Lung (tissue), 12 donors: ENCODE measurements around the gene PTTG2. TPM values are rescaled to one million over a fixed set of nuclear protein-coding genes. Genes with fewer than 3 reads are reported as not detected.
"Not testable (repeated sequence)": the region's sequence is repeated elsewhere in the genome, so short reads cannot be mapped to it uniquely, and the experiment has no call there.

ENCODE experiments used
- ATAC-seq: fragments of 200-7000 bp; cut with Tn5 transposase; one replicate; pipeline ENCODE4 v1.9.1; 2020; ENCODE audit warnings: moderate number of reproducible peaks; ENCODE audit not compliant: insufficient read depth, low FRiP score
- DNase-seq, 3 donors: peaks; one replicate each; pipeline ENCODE4 v3.0.0-alpha.2; 2013 to 2017
- H3K27ac ChIP-seq, 2 donors: one replicate each; pipeline ENCODE4 v1.5.1; 2013; ENCODE audit warnings: mild to moderate bottlenecking in 2 of 2, moderate library complexity in 2 of 2, control low read depth in 1 of 2, inconsistent platforms in 1 of 2, low read depth in 1 of 2, low read length in 1 of 2
- H3K27me3 ChIP-seq, 3 donors: one replicate each; pipeline ENCODE4 v1.5.1; 2013; ENCODE audit warnings: low read length in 2 of 3; ENCODE audit not compliant: control insufficient read depth in 3 of 3, insufficient read depth in 3 of 3
- H3K36me3 ChIP-seq, 4 donors: one replicate each; pipeline ENCODE4 v1.5.1; 2013; ENCODE audit warnings: low read length in 4 of 4, mild to moderate bottlenecking in 1 of 4, moderate library complexity in 1 of 4; ENCODE audit not compliant: control insufficient read depth in 4 of 4, insufficient read depth in 4 of 4
- H3K4me1 ChIP-seq, 5 donors: one replicate each; pipeline ENCODE4 v1.5.1; 2013; ENCODE audit warnings: low read length in 5 of 5, mild to moderate bottlenecking in 2 of 5, moderate library complexity in 1 of 5; ENCODE audit not compliant: control insufficient read depth in 5 of 5, insufficient read depth in 5 of 5
- H3K4me3 ChIP-seq: one replicate; pipeline ENCODE4 v1.5.1; 2013; ENCODE audit warnings: mild to moderate bottlenecking, control low read depth, moderate library complexity
- H3K9ac ChIP-seq, 2 donors: one replicate each; pipeline ENCODE4 v1.5.1; 2013; ENCODE audit warnings: low read length in 2 of 2, control low read depth in 1 of 2; ENCODE audit not compliant: insufficient read depth in 1 of 2
- H3K9me3 ChIP-seq, 4 donors: one replicate each; pipeline ENCODE4 v1.5.1; 2013; ENCODE audit warnings: low read length in 3 of 4, mild to moderate bottlenecking in 1 of 4, moderate library complexity in 1 of 4; ENCODE audit not compliant: control insufficient read depth in 4 of 4, insufficient read depth in 3 of 4
- CTCF ChIP-seq: IDR thresholded peaks from 2 replicates; pipeline ENCODE4 v1.5.1; 2012; ENCODE audit warnings: mild to moderate bottlenecking; ENCODE audit errors: control extremely low read depth, extremely low read depth
- WGBS, 2 donors: extraction: QIAGEN DNeasy Blood & Tissue Kit; methylation state at CpG; one replicate each; pipeline ENCODE4 v1.1.7; 2013; 5-methylcytosine and 5-hydroxymethylcytosine counted together
- polyA plus RNA-seq, 2 donors: library from polyadenylated mRNA; stranded (reverse); fragments of 200-250 nt; gene quantifications; one replicate each; pipeline ENCODE4 v1.2.1, GENCODE V29; 2013
- total RNA-seq, 2 donors: library from RNA; depleted of rRNA in 1 of 2; stranded (reverse); fragments of >200 nt in 1 of 2; gene quantifications; one replicate each; pipeline ENCODE4 v1.2.1, GENCODE V29; 2014 to 2021
- donor health status: control.
- donor health status: control.
- donor health status: Bipolar disorder and iron deficiency.
- donor health status: healthy.
- donor health status: DM: yes; HTN: yes; CAD: no.

The PTTG2 gene
- total and polyA plus RNA-seq, 4 donors = 0.11 to 0.52 TPM; not detected in 2

GRCh38 chr4:37970702-37971101, 10.5 kb downstream of the PTTG2 start:
- peak overlapping the region in 1 of 2 donors; percentile 84 for H3K27ac ChIP-seq
- H3K4me3 ChIP-seq = no peak overlapping the region
- H3K36me3 ChIP-seq = no peaks in the 10 kb centered on the region
- H3K9me3 ChIP-seq = no peaks in the 10 kb centered on the region
- DNase-seq (no peak), ATAC-seq (peak; percentile 88)
- peak; percentile 16 for TF ChIP-seq CTCF
- peaks cover 0 to 11% (median 2%) of the 10 kb centered on the region in 5 donors for H3K4me1 ChIP-seq
- WGBS, 2 donors = 21 to 33% methylated on average over 1 of the region's 1 CpG
- H3K9ac ChIP-seq = no peak overlapping the region
- no peaks in the 10 kb centered on the region for H3K27me3 ChIP-seq

GRCh38 chr4:37971202-37971601, 11.0 kb downstream of the PTTG2 start:
- H3K36me3 ChIP-seq = no peaks in the 10 kb centered on the region
- H3K27me3 ChIP-seq = no peaks in the 10 kb centered on the region
- H3K4me1 ChIP-seq = peaks cover 0 to 11% (median 3%) of the 10 kb centered on the region in 5 donors
- H3K4me3 ChIP-seq = no peak overlapping the region
- DNase-seq (no peak), ATAC-seq (no peak)
- 92 to 98% methylated on average over 4 of the region's 4 CpGs for WGBS, 2 donors
- no peak overlapping the region for H3K27ac ChIP-seq
- H3K9me3 ChIP-seq = no peaks in the 10 kb centered on the region
- H3K9ac ChIP-seq = no peak overlapping the region
- no peak for TF ChIP-seq CTCF

- Histone ChIP-seq H3K27ac (peak overlapping the region in 1 of 2 donors; percentile 39), H3K4me1 (peaks cover 0 to 11% (median 5%) of the 10 kb centered on the region in 5 donors), H3K4me3 (no peak overlapping the region), H3K9me3 (no peaks in the 10 kb centered on the region), H3K9ac (no peak overlapping the region), H3K27me3 (no peaks in the 10 kb centered on the region), H3K36me3 (no peaks in the 10 kb centered on the region)
- ATAC-seq = no peak
- DNase-seq = no peak
- TF ChIP-seq CTCF = no peak
- WGBS, 2 donors = 50 to 94% methylated on average over 3 of the region's 3 CpGs
Observed at GRCh38 chr4:37973441-37973840, 13.2 kb downstream of the PTTG2 start.

- not testable (repeated sequence) for H3K27me3 ChIP-seq, H3K9me3 ChIP-seq, H3K9ac ChIP-seq, ATAC-seq, H3K4me3 ChIP-seq, H3K27ac ChIP-seq, DNase-seq, H3K36me3 ChIP-seq
- 95 to 98% methylated on average over 12 of the region's 13 CpGs for WGBS, 2 donors
- peaks cover 0 to 11% (median 2%) of the 10 kb centered on the region in 5 donors for H3K4me1 ChIP-seq
Observed at GRCh38 chr4:37975321-37975822, 15.2 kb downstream of the PTTG2 start.
